Peyer's patch (tissue), 4 donors: Measurements from ENCODE around the gene MGST1.

Experiments
- CTCF ChIP-seq, 6 experiments: fragments of 450-650 bp in 4 of 6; fragments of 200-600 bp in 2 of 6; sonication (generic) in 1 of 6; IDR thresholded peaks; one replicate each; pipeline ENCODE4 v1.5.1; 2017 to 2019; ENCODE audit warnings: antibody characterized with exemption in 6 of 6, mild to moderate bottlenecking in 3 of 6, moderate library complexity in 1 of 6
- POLR2A ChIP-seq, 2 donors: fragments of 450-650 bp; IDR thresholded peaks; one replicate each; pipeline ENCODE4 v1.5.1; 2017; ENCODE audit warnings: antibody characterized with exemption in 2 of 2, mild to moderate bottlenecking in 2 of 2, moderate library complexity in 2 of 2

- TF ChIP-seq CTCF (IDR thresholded peaks at IDR 0.05) (no peak), POLR2A (IDR thresholded peaks at IDR 0.05) (no peak)
These were observed 15.4 kb upstream of the MGST1 start for GRCh38 chr12:16331998-16332397.
